Inflammatory macrophage treated with lipopolysaccharide for 4 hours (primary cell): Measurements from ENCODE around the gene FBRS.
"Not testable (repeated sequence)": the region's sequence is repeated elsewhere in the genome, so short reads cannot be mapped to it uniquely, and the experiment has no call there.

ENCODE experiments used
- DNase-seq: peaks from one replicate; pipeline ENCODE4 v3.0.0-alpha.2; 2020

Gene FBRS

DNA sequence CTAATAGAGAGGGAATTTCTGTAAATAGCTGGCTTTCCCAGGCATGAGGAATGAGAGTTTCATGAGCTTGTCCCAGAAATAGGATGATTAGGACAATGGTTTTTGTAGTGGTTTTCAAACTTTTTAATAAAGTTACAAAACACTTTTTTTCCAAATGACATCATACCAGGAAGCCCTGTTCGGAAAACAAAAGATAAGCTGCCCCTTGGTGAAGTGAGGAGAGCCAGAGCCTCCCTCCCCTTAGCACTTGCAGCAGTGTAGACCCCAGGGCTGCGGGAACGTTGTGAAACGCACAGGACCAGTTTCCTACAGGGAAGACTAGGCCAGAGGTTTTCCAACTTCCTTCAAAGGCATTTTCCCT, 7.6 kb downstream of the FBRS start:
- no peak for DNase-seq

DNA sequence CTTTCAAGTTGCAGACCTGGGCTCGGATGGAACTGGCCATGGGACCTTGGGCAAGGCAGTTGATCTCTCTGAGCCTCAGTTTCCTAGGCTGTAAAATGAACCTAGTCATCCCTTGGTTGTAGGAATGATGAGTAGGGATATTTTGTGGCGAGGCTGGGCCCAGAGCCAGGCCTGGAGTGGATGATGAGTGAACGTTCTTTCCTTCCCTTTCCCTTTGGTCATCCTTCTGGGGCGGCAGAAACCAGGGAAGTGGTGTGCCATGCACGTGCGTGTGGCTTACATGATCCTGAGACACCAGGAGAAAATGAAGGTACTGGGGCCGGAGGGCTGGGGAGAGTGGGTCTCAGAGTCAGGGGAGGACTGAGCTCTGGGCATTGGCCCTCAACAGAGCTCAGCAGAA, 8.4 kb downstream of the FBRS start:
- no peak for DNase-seq

DNA sequence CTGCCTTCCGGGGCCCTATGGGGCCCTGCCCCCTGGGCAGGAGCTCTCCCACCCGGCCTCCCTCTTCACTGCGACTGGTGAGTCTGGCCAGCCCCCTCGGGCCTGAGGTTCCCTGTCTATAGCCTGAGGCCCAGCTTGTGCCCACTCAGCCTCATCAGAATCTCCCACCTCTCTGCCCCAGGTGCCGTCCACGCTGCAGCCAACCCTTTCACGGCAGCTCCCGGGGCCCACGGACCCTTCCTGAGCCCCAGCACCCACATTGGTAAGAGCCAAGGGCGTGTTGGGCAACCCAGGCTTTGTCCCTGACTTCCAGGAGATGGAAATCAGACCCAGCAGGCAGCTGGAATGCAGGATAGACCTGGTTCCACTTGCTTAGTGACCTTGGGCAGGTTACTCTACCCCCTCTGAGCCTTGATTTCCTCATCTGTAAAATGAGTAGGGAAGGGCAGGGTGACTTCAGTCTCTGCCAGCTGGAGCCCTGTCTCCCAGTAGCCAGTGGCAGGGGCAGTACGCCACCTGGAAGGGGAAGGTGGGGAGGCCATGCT, 9.2 kb downstream of the FBRS start:
- DNase-seq = no peak

DNA sequence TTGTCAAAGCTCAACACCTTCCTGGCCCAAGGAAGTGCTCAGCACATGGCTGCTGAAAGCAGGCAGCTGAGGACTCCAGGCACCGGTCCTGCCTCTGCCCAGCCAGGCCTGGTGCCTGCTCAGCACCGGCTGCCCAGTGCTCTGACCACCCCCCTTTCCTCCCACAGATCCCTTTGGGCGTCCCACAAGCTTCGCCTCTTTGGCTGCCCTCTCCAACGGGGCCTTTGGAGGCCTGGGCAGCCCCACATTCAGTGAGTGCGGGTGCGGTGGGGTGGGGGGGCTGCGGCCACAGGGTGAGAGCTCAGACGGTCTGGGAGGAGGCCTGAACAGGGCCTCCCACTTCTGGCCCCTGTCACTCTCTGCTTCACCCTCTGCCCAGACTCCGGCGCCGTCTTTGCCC, 10.2 kb downstream of the FBRS start:
- DNase-seq = no peak

DNA sequence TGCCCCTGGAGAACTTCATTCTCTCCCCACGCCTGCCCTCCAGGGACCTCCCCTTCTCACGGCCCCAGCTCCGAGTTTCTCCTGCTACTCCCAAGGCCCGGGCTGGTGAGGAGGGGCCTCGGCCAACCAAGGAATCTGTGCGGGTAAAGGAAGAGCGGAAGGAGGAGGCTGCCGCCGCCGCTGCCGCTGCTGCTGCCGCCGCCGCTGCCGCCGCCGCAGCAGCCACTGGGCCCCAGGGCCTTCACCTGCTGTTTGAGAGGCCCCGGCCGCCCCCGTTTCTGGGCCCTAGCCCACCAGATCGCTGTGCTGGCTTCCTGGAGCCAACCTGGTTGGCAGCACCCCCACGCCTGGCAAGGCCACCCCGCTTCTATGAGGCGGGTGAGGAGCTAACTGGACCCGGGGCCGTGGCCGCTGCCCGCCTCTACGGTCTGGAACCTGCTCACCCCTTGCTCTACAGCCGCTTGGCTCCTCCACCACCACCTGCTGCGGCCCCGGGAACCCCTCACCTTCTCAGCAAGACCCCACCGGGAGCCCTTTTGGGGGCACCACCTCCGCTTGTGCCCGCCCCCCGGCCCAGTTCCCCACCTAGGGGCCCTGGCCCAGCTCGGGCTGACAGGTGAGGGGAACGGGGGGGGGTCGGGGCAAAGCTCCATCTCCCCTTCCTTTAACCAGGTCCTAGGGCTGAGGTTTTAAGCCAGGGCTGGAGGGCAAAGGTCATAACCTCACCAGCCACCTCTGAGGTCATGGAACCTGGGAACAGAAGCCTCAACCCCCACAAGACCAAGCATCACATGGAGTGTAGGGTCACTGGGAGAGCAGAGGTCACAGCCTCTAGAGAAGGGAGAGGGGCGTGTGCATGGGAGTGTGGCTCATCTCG, 11.0 kb downstream of the FBRS start:
- DNase-seq = no peak

DNA sequence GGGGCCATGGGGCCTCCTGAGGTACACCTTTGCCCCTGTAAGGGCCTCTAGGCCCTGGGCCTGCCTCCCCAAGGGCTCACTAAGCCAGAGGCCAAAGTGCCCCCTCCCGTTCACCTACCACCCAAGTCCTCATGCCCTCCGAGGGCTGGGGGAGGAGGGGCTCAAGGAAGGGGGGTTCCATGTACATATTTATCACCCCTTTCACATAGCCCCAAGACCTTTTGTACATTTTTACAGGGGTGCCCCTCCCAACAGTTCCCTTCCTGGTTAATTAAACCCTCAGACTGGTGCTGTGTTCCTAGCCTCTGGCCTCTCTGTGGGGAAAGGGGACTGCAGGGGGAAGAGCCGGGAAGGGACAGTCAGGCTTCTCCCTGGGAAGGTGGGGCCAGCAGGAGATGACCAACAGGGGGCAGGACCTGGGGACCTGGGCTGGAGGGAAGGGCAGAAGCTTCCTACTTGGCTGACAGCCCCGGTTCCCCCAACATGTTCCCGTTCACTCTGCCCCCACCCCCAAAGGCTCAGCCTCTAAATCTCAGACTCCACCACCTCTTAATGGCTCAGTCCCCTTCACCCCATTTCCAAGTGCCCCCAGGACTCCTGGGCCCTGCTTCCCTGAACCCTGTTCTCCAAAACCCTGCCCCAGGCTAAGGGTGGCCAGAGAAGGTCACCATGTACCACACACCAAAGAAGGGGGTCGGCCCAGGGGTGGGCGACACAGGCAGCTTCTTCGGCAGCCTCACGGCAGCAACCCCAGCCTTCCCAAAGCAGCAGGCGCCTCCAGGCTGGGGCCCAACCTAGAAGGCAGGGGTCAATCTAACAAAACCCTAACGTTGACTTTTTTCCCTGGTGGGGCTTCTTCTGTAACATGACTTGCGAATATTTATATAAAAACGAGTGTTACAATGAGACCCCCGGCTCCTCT, 11.9 kb downstream of the FBRS start:
- DNase-seq = no peak

DNA sequence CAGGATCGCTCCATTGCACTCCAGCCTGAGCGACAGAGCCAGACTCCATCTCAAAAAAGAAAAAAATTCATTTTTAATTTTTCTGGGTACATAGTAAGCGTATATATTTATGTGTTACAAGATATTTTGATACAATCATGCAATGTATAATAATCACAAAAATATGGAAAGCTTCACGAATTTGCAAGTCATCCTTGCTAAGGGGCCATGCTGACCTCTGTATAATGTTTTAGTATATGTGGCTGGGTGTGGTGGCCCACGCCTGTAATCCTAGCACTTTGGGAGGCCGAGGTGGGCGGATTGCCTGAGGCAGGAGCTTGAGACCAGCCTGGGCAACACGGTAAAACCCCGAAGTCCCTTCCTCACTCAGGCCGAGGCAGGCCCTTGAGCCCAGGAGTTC, 16.9 kb downstream of the FBRS start:
- DNase-seq = no peak

DNA sequence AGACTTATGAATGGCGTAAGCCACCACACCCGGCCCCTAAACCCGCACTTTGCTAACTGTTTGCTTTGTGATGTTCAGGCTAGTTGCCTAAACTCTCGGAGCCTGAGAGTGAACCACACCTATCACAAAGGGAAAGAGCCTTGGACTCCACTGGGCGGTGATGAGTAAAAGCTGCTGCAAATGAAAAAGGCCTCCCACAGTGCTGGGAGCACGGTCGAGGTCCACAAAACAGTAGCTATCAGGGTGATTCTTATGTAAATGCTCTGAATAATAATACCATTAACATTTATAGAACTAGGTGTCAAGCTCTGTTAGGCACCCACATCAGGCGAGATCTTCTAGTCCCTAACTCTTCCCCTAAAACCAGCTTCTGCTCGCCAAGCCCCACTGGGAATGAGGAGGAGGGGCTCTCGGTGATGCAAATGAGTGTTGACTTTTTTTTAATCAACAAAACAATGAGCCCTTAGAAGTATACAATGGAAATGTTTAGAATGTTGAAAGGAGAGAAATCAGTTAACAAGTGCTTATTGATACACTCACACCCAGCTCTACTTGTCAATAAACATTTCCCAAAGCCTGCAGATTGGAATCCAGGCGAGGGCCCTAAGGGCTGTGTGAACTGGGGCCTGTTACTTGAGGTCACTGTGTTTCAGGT, 19.8 kb downstream of the FBRS start:
- DNase-seq = no peak

DNA sequence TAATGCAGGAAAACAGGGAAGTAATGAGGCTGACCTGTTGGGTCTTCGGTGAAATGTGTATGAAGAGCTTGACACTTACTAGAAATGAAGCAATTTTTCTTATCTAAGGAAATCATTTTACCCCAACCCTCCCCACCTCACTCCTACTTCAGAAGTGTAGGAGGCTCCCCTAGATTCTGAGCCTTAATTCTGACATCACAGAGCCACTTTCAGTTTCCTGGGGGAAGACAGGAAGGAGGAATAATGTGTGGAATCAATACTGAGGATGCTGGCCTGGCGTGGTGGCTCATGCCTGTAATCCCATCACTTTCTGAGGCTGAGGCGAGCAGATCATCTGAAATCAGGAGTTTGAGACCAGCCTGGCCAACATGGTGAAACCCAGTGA, 20.3 kb downstream of the FBRS start:
- DNase-seq = no peak

DNA sequence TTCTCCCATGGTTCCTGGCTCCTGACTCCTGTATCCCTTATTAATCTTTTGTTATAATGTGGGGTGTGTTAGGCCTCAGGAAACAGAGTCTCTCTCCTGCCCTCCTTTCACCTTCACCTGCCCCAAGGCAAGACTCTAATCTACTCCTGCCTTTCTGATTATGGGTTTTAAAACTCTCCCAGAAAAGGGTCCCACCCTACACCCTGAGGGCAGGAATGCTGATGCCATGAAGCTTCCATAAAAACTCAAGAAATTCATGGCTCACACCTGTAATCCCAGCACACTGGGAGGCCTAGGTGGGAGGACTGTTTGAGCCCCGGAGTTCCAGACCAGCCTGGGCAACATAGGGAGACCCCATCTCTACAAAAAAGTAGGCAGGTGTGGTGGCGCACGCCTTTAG, 22.1 kb downstream of the FBRS start:
- DNase-seq = no peak

DNA sequence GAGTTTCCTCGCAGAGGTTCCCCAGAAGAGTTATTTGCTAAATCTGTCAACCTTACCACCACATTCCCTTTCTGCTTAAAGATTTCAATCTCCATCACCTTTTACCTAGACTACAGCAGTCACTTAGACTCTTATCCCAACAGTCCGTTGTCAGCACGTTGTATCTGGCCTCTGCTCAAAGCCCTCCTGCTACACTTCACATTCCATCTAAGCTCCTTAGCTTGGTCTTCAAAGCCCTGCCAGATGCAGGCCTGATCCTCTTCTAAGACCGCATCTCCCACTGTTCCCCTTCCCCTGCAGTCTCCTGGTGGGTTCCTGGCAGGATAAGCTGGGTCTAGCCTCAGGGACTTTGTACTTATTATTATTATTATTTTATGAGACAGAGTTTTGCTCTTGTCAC, 30.5 kb downstream of the FBRS start:
- DNase-seq = no peak

DNA sequence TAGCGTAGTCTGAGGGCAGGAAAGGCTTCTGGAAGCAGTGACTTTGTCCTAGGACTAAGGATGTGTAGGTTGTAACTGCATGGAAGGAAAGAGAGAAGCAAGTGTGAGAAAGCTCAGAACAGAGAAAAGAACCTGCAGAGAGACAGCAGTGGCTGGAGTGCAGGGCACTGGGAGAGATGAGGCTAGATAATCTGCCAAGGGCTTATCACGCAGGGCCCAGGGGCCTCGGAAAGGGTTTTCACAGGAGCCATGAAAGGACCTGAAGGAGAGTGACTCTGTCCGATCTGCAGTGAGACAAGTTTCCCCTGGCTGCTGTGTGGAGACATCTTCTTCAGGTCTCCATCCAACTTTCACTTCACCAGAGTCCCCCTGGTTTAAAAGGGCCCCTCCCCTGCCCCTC, 33.7 kb downstream of the FBRS start:
- no peak for DNase-seq

DNA sequence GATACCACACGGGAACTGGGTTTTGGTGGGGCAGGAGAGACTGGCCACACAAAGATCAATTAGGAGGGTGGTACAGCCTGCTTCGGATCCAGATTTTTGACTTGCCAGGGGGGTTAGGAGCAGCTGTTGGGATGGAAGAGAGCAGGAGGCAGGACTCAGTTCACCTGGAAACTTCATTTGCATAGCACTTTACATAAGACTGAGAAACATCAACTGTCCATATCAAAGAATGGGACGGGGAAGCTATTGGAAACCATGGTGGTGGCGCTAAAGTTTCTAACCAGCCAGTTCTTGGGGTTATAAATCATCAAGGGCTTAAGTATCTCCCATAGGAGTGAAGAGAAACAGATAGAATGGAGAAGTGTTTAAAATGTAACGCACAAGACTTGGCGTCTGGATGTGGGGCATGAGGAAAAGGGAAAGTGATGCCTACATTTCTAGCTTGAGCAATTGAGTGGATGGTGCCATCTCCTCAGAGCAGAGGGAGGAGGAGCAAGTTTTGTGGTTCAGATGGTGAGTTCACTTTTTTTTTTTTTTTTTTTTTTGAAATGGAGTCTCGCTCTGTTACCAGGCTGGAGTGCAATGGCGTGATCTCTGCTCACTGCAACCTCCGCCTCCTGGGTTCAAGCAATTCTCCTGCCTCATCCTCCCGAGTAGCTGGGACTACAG, 34.3 kb downstream of the FBRS start:
- DNase-seq = peak; percentile 93

DNA sequence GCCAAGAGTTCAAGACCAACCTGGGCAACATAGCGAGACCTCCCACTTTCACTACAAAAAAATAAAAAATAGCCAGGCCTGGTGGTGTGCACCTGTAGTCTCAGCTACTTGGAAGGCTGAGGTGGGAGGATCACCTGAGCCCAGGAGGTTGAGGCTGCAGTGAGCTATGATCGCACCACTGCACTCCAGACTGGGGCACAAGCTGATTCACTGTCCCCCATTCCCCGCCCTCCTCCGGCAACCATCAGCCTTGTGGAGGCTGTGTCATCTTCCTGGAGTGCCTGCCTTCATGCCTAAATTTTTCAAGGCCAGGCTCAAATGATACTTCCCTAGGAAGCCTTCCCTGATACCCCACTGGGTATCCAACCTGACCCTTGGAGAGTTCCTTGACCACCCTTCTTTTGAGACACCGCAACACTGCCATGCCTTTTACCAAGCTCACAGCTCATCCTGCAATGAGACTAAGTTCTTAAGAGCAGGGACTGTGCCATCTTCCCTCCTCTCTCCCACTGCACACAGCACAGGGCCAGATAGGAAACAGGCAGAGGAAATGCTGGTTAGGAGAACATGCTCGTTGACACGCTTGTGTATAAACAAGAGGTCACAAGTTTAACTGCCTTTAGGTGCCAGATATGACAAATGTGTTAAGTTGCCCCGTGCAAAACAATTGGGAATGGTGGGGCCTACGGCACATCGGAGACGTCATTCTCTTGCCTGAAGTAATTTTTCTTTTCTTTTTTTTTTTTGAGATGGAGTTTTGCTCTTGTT, 36.9 kb downstream of the FBRS start:
- peak; percentile 10 for DNase-seq

DNA sequence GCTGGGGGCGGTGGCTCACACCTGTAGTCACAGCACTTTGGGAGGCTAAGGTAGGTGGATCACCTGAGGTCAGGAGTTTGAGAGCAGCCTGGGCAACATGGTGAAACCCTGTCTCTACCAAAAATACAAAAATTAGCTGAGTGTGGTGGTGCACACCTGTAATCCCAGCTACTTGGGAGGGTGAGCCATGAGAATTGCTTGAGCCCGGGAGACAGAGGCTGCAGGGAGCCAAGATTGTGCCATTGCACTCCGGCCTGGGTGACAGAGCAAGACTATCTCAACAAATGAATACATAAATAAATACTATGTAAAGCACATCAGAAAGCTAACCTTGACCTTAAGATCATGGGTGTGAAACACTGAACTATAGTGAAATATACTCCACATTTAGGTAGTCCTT, 38.4 kb downstream of the FBRS start:
- not testable (repeated sequence) for DNase-seq

DNA sequence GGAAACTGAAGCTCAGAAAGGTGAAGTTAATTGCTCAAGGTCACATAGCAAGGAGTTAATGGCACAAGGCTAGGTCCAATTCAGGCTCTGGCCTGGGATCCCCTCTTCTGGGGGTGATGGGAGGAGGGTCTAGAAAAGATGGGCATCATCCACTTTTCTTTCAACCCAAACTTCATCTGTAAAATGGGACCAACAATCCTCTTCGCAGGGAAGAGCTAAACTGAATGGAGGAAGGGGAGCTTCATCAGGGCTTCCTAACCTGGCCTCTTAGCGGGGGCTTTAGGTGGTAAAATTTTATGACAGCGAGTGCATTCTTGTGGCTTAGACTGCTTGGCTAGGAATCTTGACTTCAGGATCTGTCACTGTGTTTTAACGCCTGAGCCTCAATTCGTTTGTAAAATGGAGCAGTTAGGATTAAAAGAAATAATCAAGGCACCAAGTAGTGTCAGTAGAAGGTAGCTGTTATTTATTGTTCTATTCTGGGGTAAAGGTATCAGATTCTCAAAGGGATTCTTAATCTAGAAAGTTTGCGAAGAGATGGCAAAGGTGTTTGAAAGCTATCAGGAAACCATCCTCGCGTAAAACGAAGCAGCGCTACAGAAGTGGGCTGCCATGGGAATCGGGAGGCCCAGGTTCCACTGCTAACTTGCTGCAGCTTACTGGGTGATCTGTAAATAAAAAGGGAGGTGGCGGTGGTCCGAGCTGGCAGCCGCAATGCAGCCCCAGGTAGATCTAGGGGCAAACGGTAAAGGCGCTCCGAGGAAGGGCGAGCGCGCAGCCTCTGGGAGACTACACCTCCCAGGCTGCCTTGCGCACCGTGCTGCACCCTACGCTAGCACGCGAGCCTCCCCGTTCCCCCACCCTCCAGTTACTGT, 39.3 kb downstream of the FBRS start:
- peak; percentile 97 for DNase-seq

DNA sequence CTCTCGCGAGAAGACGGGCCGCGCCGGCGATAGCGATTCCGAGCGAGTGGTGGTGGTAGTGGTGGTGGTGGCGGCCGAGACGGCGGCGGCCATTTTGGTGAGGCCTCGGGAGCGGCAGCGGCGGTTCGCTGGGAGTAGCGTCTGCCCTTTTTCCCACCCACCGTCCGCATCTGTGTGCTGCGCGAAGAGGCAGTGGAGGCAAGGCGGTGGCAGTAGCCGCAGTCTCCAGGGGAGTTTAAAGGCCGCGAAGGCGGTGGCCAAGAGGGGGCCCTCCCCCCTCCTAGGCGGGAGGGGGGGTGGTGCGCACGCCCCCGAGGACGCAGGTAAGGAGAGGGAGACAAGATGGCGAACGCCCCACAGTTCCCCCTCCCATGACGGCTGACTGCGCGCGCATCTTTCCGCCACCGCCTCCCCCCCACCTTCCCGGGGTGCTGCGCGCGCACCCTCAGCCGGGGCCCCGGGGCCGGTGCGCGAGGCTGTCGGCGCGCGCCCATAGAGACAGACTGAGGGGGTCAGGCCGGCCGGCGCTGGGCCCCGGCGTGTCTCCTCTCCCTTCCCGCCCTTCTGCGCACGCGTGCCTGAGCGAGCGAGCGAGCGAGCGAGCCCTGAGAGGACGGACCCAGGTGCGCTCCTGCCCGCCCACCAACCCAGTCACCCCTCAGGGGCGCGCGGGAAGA, 40.0 kb downstream of the FBRS start:
- DNase-seq = peak; percentile 91

DNA sequence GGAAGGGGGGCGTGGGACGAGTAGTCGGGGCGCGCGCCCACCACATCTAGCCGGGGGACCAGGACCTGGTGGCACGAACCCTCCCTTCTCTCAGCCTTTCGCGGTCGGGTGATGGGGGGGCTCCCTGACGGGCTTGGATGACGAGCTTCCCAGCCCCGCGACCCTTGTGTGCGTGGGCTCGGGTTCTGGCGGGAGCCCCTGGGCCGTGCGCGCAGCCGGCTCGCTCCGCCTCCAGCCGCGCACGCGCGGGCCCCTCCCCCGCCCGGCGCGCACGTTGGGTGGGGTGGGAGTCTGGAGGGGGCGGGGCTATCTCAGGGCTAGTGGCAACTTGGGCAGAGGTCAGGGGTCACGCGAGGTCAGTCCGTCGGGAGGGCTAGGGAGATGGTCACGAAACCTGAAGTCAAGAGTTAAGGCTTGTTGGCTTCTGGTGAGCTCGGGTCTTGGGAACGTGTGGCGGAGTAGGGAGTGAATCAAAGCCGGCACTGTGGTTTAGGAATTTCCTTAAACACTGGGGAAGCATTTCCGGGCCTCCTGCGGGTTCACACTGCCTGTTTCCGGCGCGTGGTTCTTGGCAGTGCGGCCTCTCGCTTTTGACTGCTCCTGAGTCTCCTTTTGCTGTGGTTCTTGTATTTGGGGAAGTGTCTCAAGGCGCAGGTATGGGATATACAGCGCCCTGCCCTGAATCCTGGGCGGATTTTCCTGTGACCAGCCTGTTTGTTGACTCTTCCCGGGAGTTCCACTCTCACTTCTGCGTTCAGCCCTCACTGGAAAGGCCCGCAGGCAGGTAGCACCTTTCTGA, 40.8 kb downstream of the FBRS start, which contains the start of gene SRCAP:
TSS of gene SRCAP (plus strand) at position 356 of the 799 bp plus-strand sequence. CDS start 1,654 bp downstream, outside the sequence.
- DNase-seq = peak; percentile 84

DNA sequence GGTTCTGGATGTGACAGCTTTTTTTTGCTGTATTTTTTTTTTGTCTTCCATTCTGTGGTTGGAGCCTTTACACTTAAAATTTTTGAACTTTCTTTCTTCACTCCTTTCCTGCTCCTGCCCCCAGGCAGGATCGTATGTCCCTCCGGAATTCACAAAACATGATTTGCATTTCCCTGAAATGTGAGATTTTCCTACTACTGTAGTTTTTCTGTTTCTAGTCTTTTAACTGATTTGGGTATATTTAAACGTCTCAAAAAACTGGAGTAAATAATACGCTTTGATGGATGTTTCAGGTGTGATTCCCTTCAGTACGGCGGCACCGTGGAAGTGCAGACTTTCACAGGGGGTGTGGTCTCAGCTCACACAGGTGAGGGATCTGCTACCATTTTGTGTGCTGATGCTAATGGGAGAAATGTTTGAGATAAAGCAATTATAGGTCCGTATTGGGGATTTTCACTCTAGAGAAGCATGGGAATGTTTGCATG, 41.4 kb downstream of the FBRS start:
- no peak for DNase-seq
